DND-41 (cell line): ENCODE measurements around the gene MUC5B.

Experiments
- ATAC-seq: fragments of 200-7000 bp; cut with Tn5 transposase; 3 replicates; pipeline ENCODE4 v1.9.1; 2021; ENCODE audit warnings: low read depth; ENCODE audit not compliant: insufficient read depth
- DNase-seq: peaks from one replicate; pipeline ENCODE4 v3.0.0-alpha.2; 2020
- H2AFZ ChIP-seq: 2 replicates; pipeline ENCODE4 v1.6.0; 2012; ENCODE audit warnings: low read depth, low read length
- H3K27ac ChIP-seq: 2 replicates; pipeline ENCODE4 v1.5.1; 2012; ENCODE audit warnings: low read length, inconsistent platforms
- H3K27me3 ChIP-seq: fragments of 200-600 bp; sonication (generic); 2 replicates; pipeline ENCODE4 v1.6.0; 2012; ENCODE audit warnings: low read length, mild to moderate bottlenecking, inconsistent platforms; ENCODE audit not compliant: insufficient read depth, poor library complexity
- H3K36me3 ChIP-seq: 2 replicates; pipeline ENCODE4 v1.5.1; 2012; ENCODE audit warnings: low read length, inconsistent platforms; ENCODE audit not compliant: insufficient read depth
- H3K4me1 ChIP-seq: 2 replicates; pipeline ENCODE4 v1.5.1; 2012; ENCODE audit warnings: mild to moderate bottlenecking, low read length; ENCODE audit not compliant: insufficient read depth
- H3K4me2 ChIP-seq: 2 replicates; pipeline ENCODE4 v1.6.0; 2012; ENCODE audit warnings: mild to moderate bottlenecking, moderate library complexity, low read length, inconsistent platforms; ENCODE audit not compliant: insufficient read depth
- H3K4me3 ChIP-seq, 2 experiments: fragments of 200-600 bp in 1 of 2; shearing (Covaris generic) in 1 of 2; 2 replicates each; pipeline ENCODE4 v1.5.1; 2012 to 2016; ENCODE audit warnings: inconsistent platforms in 2 of 2, low read length in 2 of 2, mild to moderate bottlenecking in 2 of 2, low read depth in 1 of 2, moderate library complexity in 1 of 2
- H3K79me2 ChIP-seq: 2 replicates; pipeline ENCODE4 v1.6.0; 2012; ENCODE audit warnings: low read length, inconsistent platforms; ENCODE audit not compliant: insufficient read depth
- H3K9ac ChIP-seq: 2 replicates; pipeline ENCODE4 v1.6.0; 2012; ENCODE audit warnings: low read depth, mild to moderate bottlenecking, inconsistent platforms, low read length, moderate library complexity
- H3K9me3 ChIP-seq: 2 replicates; pipeline ENCODE4 v1.5.1; 2012; ENCODE audit warnings: low read length, moderate library complexity, mild to moderate bottlenecking, inconsistent platforms; ENCODE audit not compliant: insufficient read depth, severe bottlenecking
- H4K20me1 ChIP-seq: 2 replicates; pipeline ENCODE4 v1.6.0; 2012; ENCODE audit warnings: low read length; ENCODE audit not compliant: insufficient read depth
- CTCF ChIP-seq: IDR thresholded peaks from 2 replicates; pipeline ENCODE4 v1.5.1; 2012; ENCODE audit warnings: borderline replicate concordance, low read length, moderate library complexity, mild to moderate bottlenecking; ENCODE audit not compliant: poor library complexity, severe bottlenecking; ENCODE audit errors: extremely low read depth
- EZH2 ChIP-seq: IDR thresholded peaks from 3 replicates; pipeline ENCODE4 v1.6.1; 2012; ENCODE audit warnings: borderline replicate concordance, low read depth, mild to moderate bottlenecking, moderate library complexity, low read length, inconsistent platforms; ENCODE audit not compliant: severe bottlenecking

The MUC5B gene

GRCh38 chr11:1199751-1200610 lies 22.9 kb upstream of the MUC5B start:
- H2AFZ ChIP-seq = no peak overlapping the region
- ATAC-seq (no peak), DNase-seq (no peak)
- TF ChIP-seq CTCF = no peak
- TF ChIP-seq EZH2 = no peak
- H3K36me3 ChIP-seq = no peaks in the 10 kb centered on the region
- H3K79me2 ChIP-seq = no peaks in the 10 kb centered on the region
- H3K4me1 ChIP-seq = no peaks in the 10 kb centered on the region
- no peak overlapping the region for H3K27ac ChIP-seq
- no peaks in the 10 kb centered on the region for H3K9me3 ChIP-seq
- H3K9ac ChIP-seq = no peak overlapping the region
- peaks cover 12% of the 10 kb centered on the region for H4K20me1 ChIP-seq
- no peak overlapping the region for H3K4me3 ChIP-seq
- H3K27me3 ChIP-seq = no peaks in the 10 kb centered on the region
- no peak overlapping the region for H3K4me2 ChIP-seq

GRCh38 chr11:1200611-1201191 lies 22.2 kb upstream of the MUC5B start:
- DNase-seq (no peak), ATAC-seq (no peak)
- Histone ChIP-seq H3K4me2 (no peak overlapping the region), H3K9me3 (no peaks in the 10 kb centered on the region), H3K79me2 (no peaks in the 10 kb centered on the region), H3K4me3 (no peak overlapping the region), H3K9ac (no peak overlapping the region), H3K27me3 (no peaks in the 10 kb centered on the region), H3K36me3 (no peaks in the 10 kb centered on the region), H2AFZ (no peak overlapping the region), H4K20me1 (peaks cover 12% of the 10 kb centered on the region), H3K4me1 (no peaks in the 10 kb centered on the region), H3K27ac (no peak overlapping the region)
- TF ChIP-seq CTCF (no peak), EZH2 (no peak)

- peaks cover 12% of the 10 kb centered on the region for H4K20me1 ChIP-seq
- no peak overlapping the region for H3K4me2 ChIP-seq
- DNase-seq = no peak
- no peaks in the 10 kb centered on the region for H3K4me1 ChIP-seq
- no peak overlapping the region for H2AFZ ChIP-seq
- no peaks in the 10 kb centered on the region for H3K79me2 ChIP-seq
- H3K36me3 ChIP-seq = no peaks in the 10 kb centered on the region
- no peak overlapping the region for H3K4me3 ChIP-seq
- no peaks in the 10 kb centered on the region for H3K9me3 ChIP-seq
- no peak overlapping the region for H3K9ac ChIP-seq
- TF ChIP-seq EZH2 = no peak
- no peak for TF ChIP-seq CTCF
- no peaks in the 10 kb centered on the region for H3K27me3 ChIP-seq
- no peak overlapping the region for H3K27ac ChIP-seq
- ATAC-seq = no peak
Observed at GRCh38 chr11:1201395-1202153, 21.3 kb upstream of the MUC5B start.
